Osteocyte (in vitro differentiated cells): Measurements from ENCODE around the gene MYO1A. TPM values are rescaled to one million over a fixed set of nuclear protein-coding genes. Genes with fewer than 3 reads are reported as not detected.

Source experiments
- DNase-seq: peaks from one replicate; pipeline ENCODE4 v3.0.0; 2021; ENCODE audit warnings: mixed read lengths; ENCODE audit not compliant: unreplicated experiment; ENCODE audit errors: extremely low spot score
- H3K27ac Mint-ChIP-seq: one replicate; pipeline ENCODE4 v1.8.0; 2021; ENCODE audit warnings: mild to moderate bottlenecking, mixed read lengths; ENCODE audit not compliant: unreplicated experiment
- H3K27me3 Mint-ChIP-seq: one replicate; pipeline ENCODE4 v1.8.0; 2021; ENCODE audit warnings: mixed read lengths; ENCODE audit not compliant: unreplicated experiment
- H3K36me3 Mint-ChIP-seq: one replicate; pipeline ENCODE4 v1.8.0; 2021; ENCODE audit warnings: mixed read lengths; ENCODE audit not compliant: unreplicated experiment
- H3K4me1 Mint-ChIP-seq: one replicate; pipeline ENCODE4 v1.8.0; 2021; ENCODE audit warnings: mixed read lengths; ENCODE audit not compliant: unreplicated experiment
- H3K4me3 Mint-ChIP-seq: one replicate; pipeline ENCODE4 v1.8.0; 2021; ENCODE audit warnings: mild to moderate bottlenecking, moderate library complexity, mixed read lengths; ENCODE audit not compliant: unreplicated experiment
- H3K9me3 Mint-ChIP-seq: one replicate; pipeline ENCODE4 v1.8.0; 2021; ENCODE audit warnings: mixed read lengths; ENCODE audit not compliant: unreplicated experiment
- long read RNA-seq: library from polyadenylated mRNA; unstranded; transcript quantifications from one replicate; pipeline ENCODE4 v2.0.0, GENCODE V29; 2021
- total RNA-seq: library from RNA; stranded (reverse); gene quantifications from 2 replicates; pipeline ENCODE4 v1.2.1, GENCODE V29; 2021
- TF ChIP-seq, protein P1 (sequence below): fragments of 200-600 bp; sonication (generic); IDR thresholded peaks from 2 replicates; pipeline ENCODE4 v1.5.0; 2021; ENCODE audit warnings: antibody characterized with exemption, mild to moderate bottlenecking, moderate library complexity

Gene MYO1A
- total RNA-seq, result not detected in 2 replicates
- long read RNA-seq, result 0 reads

DNA sequence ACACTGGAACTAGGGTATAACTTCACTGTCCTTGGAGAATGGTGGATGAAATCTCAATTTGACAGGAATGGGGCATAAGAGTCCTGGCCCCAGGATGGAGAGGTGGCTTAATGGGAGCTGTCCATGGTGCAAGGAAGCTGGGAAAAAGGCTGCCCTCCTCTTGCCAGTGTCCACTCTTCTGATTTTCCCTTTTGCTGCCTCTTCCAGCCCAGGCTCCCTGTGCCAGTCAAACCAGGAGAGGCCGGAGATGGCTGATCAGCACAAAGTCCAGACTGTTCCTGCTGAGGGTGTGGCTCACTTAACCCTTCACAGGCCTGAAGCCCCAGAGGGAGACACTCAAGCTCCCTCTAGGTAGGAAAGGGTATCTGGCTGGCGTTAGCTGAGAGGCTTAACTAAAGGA, at the start of gene MYO1A:
Gene MYO1A, minus strand, starts transcription at position 240 of the 400 bp plus-strand sequence. CDS start 1,806 bp downstream, outside the sequence.
- Mint-ChIP-seq H3K27me3 (peaks cover 11% of the 10 kb centered on the region), H3K27ac (no peak within 1 kb of the TSS), H3K9me3 (no peaks in the 10 kb centered on the region), H3K4me1 (peaks cover 3% of the 10 kb centered on the region), H3K4me3 (no peak within 1 kb of the TSS), H3K36me3 (peaks cover 5% of the 10 kb centered on the region)
- DNase-seq, result no peak
- TF ChIP-seq, protein P1, sequence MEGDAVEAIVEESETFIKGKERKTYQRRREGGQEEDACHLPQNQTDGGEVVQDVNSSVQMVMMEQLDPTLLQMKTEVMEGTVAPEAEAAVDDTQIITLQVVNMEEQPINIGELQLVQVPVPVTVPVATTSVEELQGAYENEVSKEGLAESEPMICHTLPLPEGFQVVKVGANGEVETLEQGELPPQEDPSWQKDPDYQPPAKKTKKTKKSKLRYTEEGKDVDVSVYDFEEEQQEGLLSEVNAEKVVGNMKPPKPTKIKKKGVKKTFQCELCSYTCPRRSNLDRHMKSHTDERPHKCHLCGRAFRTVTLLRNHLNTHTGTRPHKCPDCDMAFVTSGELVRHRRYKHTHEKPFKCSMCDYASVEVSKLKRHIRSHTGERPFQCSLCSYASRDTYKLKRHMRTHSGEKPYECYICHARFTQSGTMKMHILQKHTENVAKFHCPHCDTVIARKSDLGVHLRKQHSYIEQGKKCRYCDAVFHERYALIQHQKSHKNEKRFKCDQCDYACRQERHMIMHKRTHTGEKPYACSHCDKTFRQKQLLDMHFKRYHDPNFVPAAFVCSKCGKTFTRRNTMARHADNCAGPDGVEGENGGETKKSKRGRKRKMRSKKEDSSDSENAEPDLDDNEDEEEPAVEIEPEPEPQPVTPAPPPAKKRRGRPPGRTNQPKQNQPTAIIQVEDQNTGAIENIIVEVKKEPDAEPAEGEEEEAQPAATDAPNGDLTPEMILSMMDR, result no peak

DNA sequence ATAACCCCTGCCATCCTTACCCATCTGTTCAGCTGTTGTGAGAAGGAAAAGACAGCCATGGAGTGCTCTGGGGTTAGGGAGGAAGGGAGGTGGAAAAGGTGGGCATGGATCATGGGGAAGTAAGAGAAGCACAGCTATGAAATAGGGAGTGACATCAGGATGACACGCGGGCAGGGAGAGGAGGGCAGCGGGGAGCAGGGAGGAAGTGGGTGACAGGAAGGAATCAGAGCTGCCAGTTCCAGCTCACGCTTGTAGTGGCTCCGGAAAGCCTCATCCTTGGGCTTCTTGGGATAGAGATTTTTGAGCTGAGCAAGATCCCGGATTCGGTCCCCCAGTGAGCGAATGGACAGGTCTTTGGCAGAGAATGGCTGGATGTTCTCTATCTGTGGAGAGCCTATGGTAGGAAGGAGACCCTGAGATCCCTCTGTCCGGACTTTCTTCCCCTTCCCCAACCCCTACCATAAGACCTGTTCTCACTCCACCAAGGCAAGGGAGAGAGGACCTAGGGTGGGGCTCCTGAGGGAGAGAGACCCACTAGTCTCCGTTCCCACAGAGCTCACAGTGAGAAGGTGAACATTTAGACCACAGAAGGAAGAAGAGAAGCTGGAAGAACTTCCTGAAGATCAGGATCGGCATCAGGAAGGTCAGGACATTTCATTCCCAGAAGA, 49.3 kb upstream of the MYO1A start:
- Mint-ChIP-seq H3K27me3 (no peaks in the 10 kb centered on the region), H3K4me1 (peaks cover 11% of the 10 kb centered on the region), H3K36me3 (peaks cover 24% of the 10 kb centered on the region), H3K4me3 (no peak overlapping the region), H3K9me3 (no peaks in the 10 kb centered on the region), H3K27ac (peak overlapping the region; percentile 5)
- TF ChIP-seq, protein P1, result no peak
- no peak for DNase-seq

DNA sequence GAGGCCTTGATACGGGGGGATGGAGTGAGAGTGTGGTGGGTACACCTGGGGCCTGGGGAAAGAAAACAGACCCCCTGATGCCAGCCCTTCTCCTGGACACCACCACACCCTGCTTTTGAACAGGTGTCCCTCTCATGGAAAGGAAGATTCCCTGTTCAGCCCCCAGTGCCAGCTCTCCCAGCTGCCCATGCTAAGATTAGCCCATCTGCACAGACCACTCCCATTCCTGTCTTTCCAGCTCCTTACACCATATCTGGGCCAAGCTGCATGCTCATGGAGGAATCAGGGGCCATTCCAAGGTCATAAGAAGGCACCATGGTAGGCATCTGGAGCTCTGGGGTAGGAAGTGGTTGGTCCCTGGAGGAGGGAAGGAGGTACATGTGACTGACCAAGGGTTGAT, 48.6 kb upstream of the MYO1A start:
- no peak for DNase-seq
- Mint-ChIP-seq H3K4me1 (peaks cover 15% of the 10 kb centered on the region), H3K27me3 (no peaks in the 10 kb centered on the region), H3K9me3 (no peaks in the 10 kb centered on the region), H3K27ac (no peak overlapping the region), H3K4me3 (no peak overlapping the region), H3K36me3 (peaks cover 24% of the 10 kb centered on the region)
- TF ChIP-seq, protein P1, result no peak

DNA sequence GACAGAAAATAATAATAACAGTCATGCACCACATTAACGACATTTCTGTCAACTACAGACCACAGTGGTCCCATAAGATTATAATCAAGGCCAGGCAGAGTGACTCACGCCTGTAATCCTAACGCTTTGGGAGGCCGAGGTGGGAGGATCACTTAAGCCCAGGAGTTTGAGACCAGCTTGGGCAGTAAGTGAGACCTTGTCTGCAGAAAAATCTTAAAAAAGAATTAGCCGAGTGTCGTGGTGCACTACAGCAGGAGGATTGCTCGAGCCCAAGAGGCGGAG, 47.6 kb upstream of the MYO1A start:
- no peaks in the 10 kb centered on the region for H3K9me3 Mint-ChIP-seq
- no peak overlapping the region for H3K4me3 Mint-ChIP-seq
- TF ChIP-seq, protein P1, result no peak
- no peak overlapping the region for H3K27ac Mint-ChIP-seq
- peaks cover 32% of the 10 kb centered on the region for H3K36me3 Mint-ChIP-seq
- peaks cover 24% of the 10 kb centered on the region for H3K4me1 Mint-ChIP-seq
- DNase-seq, result no peak
- H3K27me3 Mint-ChIP-seq, result no peaks in the 10 kb centered on the region

DNA sequence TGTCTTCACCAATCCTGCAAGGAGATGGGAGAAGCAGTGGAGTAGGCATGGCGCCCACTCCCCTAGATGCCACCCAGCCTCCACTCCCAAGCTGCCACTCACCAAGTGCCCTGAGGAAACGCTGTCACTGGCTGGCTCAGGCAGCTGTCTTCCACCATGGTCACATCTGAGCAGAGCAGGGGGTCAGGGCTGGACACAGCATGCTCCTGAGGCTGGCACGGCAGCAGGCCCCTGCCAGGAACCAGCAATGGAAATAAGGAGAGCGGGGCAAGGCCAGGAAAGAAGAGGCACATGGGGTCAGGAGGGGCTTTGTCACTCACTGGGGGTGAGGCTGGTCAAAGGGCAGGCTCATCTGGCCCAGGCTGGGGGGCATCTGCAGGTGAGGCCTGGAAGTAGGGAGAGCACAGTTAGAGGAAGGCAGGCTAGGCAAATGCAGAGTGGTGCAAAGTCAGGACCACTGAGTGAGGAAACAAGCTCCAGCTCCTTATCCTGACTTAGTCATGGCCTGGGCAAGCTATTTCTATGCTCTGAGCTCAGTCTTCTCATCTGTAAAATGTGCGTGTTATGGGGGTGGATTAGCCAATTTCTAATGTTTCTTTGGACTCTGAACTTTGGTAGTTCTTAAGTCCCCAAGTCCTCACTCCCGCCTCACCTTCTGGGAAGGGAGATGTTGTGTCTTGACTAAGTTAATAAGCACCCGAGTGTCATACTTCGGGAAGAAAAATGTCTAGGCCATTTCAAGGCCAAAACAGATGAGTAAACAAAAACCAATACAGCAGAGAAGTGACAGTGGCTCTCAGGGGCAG, 47.0 kb upstream of the MYO1A start:
- Mint-ChIP-seq H3K9me3 (no peaks in the 10 kb centered on the region), H3K4me3 (no peak overlapping the region), H3K27ac (peak overlapping the region; percentile 58), H3K36me3 (peaks cover 32% of the 10 kb centered on the region), H3K4me1 (peaks cover 28% of the 10 kb centered on the region), H3K27me3 (no peaks in the 10 kb centered on the region)
- TF ChIP-seq, protein P1, result no peak
- DNase-seq, result peak; percentile 80
